GM19324 (cell line): ENCODE measurements around the gene ARHGAP4.

Source experiments
- ATAC-seq: cut with Tn5 transposase; IDR thresholded peaks from one replicate; pipeline ENCODE4 v1.9.1; 2021; ENCODE audit warnings: mild to moderate bottlenecking, moderate library complexity; ENCODE audit not compliant: unreplicated experiment, low FRiP score

ARHGAP4 gene

DNA sequence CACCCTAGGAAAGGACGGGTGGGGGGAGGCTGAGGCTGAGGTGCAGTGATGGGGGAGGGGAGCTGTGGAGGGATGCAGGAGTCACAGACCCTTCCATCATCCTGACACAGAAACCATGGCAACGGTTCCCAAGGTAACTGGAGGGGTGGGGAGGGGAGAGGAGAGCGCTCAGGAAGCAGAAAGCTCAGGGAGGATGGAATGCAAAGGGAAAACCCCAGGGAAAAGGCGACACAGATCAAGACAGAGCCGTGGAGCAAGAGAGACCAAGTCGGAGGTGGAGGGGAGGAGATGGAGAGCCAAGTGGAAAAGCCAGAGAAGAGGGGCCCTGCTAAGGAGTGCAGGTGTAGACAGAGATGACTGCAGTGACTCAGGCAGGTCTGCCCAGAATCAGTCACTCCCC, 54.6 kb downstream of the ARHGAP4 start:
- no peak for ATAC-seq

- ATAC-seq, result no peak
These were observed 55.2 kb downstream of the ARHGAP4 start for GRCh38 chrX:153870791-153871360.

DNA sequence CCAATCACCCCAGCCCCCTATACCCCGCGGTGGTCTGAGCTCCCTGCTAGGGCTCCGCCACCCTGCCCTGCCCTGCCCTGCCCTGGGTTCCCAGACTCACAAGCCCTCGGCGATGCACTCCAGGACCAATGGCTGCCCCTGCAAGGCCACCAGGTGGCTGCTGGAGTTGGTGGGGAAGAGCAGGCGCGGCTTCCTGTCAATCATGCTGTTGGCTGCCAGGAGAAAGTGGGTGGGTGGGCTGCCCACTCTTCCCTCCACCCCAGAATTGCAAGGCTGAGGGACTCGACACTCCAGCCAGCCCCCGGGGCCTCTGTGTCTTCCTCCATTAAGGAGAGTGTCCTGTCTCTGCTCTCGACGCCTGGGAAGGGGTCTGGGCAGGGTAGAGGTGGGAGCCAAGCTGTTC, 55.8 kb downstream of the ARHGAP4 start:
- ATAC-seq, result no peak

DNA sequence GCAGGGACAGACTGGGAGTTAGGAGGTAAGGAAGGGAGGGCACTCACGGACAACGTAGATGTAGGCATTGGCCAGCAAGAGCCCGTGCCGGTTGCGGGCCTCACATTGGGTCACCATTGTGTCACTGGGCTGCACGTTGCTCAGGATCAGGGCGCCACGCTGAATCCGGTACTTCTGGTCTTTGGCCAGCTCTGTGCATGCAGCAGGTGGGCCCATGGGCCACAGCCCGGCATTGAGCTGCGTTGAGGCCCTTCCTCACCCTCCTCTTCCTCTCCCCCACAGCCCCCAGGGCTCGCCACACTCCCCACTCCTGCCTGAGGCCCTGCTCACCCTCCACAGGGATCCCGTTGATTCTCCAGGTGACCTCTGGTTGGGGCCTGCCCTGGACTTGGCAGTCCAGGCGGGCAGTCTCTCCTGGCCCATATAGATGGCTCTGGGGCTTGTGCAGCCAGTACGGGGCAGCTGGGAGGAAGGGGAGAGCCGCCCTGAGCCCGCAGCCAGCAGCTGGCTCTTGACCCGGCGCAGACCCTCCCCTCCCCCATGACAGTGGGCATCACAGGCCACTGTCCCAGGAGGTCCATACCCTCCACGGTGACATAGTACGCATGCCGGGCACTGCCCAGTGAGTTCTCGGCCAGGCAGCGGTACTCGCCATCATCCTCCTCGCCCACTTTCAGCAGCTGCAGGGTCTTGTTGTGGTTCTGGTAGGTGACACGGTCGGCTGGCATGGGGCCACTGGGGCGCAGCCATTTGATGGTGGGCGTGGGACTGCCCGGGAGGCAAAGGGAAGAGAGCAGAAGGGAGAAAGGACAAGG, 56.4 kb downstream of the ARHGAP4 start:
- no peak for ATAC-seq

DNA sequence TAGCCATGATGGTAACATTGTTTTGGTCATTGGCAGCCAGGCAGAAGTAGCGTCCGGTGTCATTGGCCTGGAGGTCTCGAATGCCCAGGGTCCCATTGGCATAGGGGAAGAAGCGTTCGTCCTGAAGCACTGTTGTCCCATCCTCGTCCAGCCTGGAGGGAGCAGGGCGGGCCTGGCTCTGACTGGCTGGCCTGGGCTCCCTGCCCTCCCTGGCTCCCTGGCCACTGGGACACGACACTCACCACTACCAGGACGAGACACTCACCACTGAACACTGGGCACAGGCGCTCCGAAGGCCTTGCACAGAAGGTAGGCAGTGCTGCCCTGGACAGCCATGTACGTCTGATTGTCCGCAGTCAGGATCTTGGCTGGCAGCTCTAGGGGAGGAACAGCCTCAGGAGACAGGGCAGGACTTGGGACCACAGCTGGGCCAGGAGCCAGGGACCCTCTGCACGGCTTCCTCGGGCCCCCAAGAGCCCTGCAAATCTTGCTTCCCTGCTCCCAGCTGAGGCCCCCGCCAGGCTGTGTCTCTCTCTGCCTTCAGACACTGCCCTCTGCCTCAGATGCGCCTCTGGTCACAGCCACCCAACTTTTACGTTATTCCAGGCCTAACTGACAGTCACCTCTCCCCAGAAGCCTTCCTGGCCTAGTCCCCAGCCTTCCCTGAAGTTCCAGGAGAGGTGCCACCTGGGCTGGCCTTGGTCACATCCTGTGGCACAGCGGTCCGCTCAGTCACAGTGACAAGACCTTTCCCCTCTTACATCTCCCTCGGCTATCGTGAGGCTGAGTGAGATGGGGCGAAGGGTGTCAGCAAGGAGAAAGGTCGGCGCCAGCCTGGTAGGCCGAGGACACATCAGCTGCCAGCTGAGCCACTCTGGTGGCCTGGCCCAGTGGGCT, 57.2 kb downstream of the ARHGAP4 start:
- no peak for ATAC-seq

- ATAC-seq, result no peak
These were observed 58.4 kb downstream of the ARHGAP4 start for GRCh38 chrX:153867671-153868070.

GRCh38 chrX:153867139-153867538, 58.9 kb downstream of the ARHGAP4 start:
- ATAC-seq, result no peak

GRCh38 chrX:153866302-153867019, 59.6 kb downstream of the ARHGAP4 start:
- ATAC-seq, result no peak

- ATAC-seq, result no peak
These were observed 60.4 kb downstream of the ARHGAP4 start for GRCh38 chrX:153865685-153866084.

DNA sequence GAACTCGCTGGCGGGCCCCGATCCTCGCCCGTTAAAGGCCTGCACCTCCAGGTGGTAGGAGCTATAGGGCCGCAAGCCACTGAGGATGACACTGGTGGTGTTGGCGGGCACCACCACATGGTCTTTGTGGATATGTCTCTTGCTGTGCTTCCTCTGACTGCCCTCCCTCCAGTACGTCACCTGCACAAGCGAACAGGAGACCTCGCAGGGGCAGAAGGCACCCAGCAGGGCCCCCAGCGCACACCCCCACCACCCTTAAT, 60.8 kb downstream of the ARHGAP4 start:
- ATAC-seq, result no peak

- ATAC-seq, result no peak
These were observed 61.3 kb downstream of the ARHGAP4 start for GRCh38 chrX:153864561-153865320.

GRCh38 chrX:153864101-153864500, 62.0 kb downstream of the ARHGAP4 start:
- ATAC-seq, result no peak

DNA sequence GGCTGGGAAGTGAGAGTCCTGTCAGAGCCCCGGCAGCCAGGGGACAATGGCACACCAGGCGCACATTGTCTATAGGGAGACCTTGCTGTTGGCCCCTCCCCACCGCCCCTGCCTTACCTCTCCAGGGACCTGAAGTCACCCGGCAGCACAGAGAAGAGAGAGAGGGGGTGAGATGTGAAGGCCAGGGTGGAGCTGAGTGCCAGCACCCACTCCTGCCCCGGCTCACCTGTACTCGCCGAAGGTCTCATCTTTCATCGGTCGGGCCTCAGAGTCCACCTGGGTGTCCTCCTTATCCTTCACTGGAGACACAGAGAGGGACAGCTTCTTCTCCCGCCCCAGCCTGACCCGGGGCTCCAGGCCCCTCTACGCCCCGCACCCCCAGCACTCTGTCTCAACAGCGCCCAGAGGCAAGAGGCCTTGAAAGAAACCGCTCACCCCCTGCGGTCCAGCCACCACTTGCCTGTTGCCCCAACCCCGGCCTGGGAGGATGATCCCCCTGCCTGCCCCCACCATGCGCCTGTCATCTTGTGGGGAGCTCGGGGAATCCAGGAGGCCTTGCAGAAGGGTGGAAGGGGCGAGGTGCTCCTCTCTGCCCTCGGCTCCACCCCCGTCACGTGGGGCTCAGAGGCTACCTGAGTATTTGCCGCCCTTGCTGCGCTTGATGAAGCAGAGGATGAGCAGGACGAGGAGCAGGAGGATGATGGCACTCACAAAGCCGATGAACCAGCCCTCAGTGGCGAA, 62.6 kb downstream of the ARHGAP4 start:
- no peak for ATAC-seq

GRCh38 chrX:153862369-153863250, 63.5 kb downstream of the ARHGAP4 start:
- ATAC-seq, result no peak

- no peak for ATAC-seq
These were observed 64.2 kb downstream of the ARHGAP4 start for GRCh38 chrX:153861733-153862310.

- ATAC-seq, result no peak
These were observed 64.9 kb downstream of the ARHGAP4 start for GRCh38 chrX:153861151-153861550.
